ENCODE data around the gene MAGI2.

Gene MAGI2

GRCh38 chr7:78780560-78780959 is 672.9 kb downstream of the MAGI2 start:
- Histone ChIP-seq H3K79me2 (ENCODE audit: insufficient read depth, low read length) (no peaks in the 10 kb centered on the region), H3K27me3 (ENCODE audit: insufficient read depth, low read length, poor library complexity) (no peaks in the 10 kb centered on the region), H3K9me3 (ENCODE audit: insufficient read depth, low read length, severe bottlenecking) (no peaks in the 10 kb centered on the region), H4K20me1 (ENCODE audit: insufficient read depth, low read length) (no peaks in the 10 kb centered on the region), H3K4me2 (ENCODE audit: insufficient read depth, low read length) (no peak overlapping the region), H3K9ac (ENCODE audit: low read depth, low read length) (no peak overlapping the region), H3K4me1 (ENCODE audit: insufficient read depth, low read length) (no peaks in the 10 kb centered on the region), H3K4me3 (ENCODE audit: low read depth in 1 of 2, low read length in 2 of 2) (no peak overlapping the region), H3K36me3 (ENCODE audit: insufficient read depth, low read length) (no peaks in the 10 kb centered on the region), H3K27ac (ENCODE audit: low read length) (no peak overlapping the region), H2AFZ (ENCODE audit: low read depth, low read length) (no peak overlapping the region)
- no peak for TF ChIP-seq EZH2 (IDR thresholded peaks at IDR 0.05; ENCODE audit: borderline replicate concordance, low read depth, low read length, severe bottlenecking)
- DNase-seq = no peak
- no peak for ATAC-seq (ENCODE audit: insufficient read depth, low read depth)

- no peak overlapping the region for H3K4me2 ChIP-seq (ENCODE audit: insufficient read depth, low read length)
- no peak overlapping the region for H2AFZ ChIP-seq (ENCODE audit: low read depth, low read length)
- ATAC-seq (ENCODE audit: insufficient read depth, low read depth) (no peak), DNase-seq (no peak)
- H3K9ac ChIP-seq (ENCODE audit: low read depth, low read length) = no peak overlapping the region
- no peaks in the 10 kb centered on the region for H3K9me3 ChIP-seq (ENCODE audit: insufficient read depth, low read length, severe bottlenecking)
- H3K36me3 ChIP-seq (ENCODE audit: insufficient read depth, low read length) = no peaks in the 10 kb centered on the region
- no peak overlapping the region for H3K27ac ChIP-seq (ENCODE audit: low read length)
- TF ChIP-seq CTCF (IDR thresholded peaks at IDR 0.05; ENCODE audit: borderline replicate concordance, extremely low read depth, low read length, poor library complexity, severe bottlenecking) (no peak), EZH2 (IDR thresholded peaks at IDR 0.05; ENCODE audit: borderline replicate concordance, low read depth, low read length, severe bottlenecking) (no peak)
- H3K4me1 ChIP-seq (ENCODE audit: insufficient read depth, low read length) = no peaks in the 10 kb centered on the region
- no peaks in the 10 kb centered on the region for H4K20me1 ChIP-seq (ENCODE audit: insufficient read depth, low read length)
- H3K79me2 ChIP-seq (ENCODE audit: insufficient read depth, low read length) = no peaks in the 10 kb centered on the region
- no peaks in the 10 kb centered on the region for H3K27me3 ChIP-seq (ENCODE audit: insufficient read depth, low read length, poor library complexity)
- H3K4me3 ChIP-seq (ENCODE audit: low read depth in 1 of 2, low read length in 2 of 2) = no peak overlapping the region
Measured at GRCh38 chr7:78779788-78780187, 673.7 kb downstream of the MAGI2 start.

- no peak overlapping the region for H3K9ac ChIP-seq (ENCODE audit: low read depth, low read length)
- H3K27ac ChIP-seq (ENCODE audit: low read length) = no peak overlapping the region
- no peak for ATAC-seq (ENCODE audit: insufficient read depth, low read depth)
- H3K9me3 ChIP-seq (ENCODE audit: insufficient read depth, low read length, severe bottlenecking) = no peaks in the 10 kb centered on the region
- TF ChIP-seq EZH2 (IDR thresholded peaks at IDR 0.05; ENCODE audit: borderline replicate concordance, low read depth, low read length, severe bottlenecking) (no peak), CTCF (IDR thresholded peaks at IDR 0.05; ENCODE audit: borderline replicate concordance, extremely low read depth, low read length, poor library complexity, severe bottlenecking) (no peak)
- no peaks in the 10 kb centered on the region for H3K79me2 ChIP-seq (ENCODE audit: insufficient read depth, low read length)
- H3K4me3 ChIP-seq (ENCODE audit: low read depth in 1 of 2, low read length in 2 of 2) = no peak overlapping the region
- no peaks in the 10 kb centered on the region for H4K20me1 ChIP-seq (ENCODE audit: insufficient read depth, low read length)
- DNase-seq = no peak
- no peaks in the 10 kb centered on the region for H3K4me1 ChIP-seq (ENCODE audit: insufficient read depth, low read length)
- no peaks in the 10 kb centered on the region for H3K27me3 ChIP-seq (ENCODE audit: insufficient read depth, low read length, poor library complexity)
- no peak overlapping the region for H3K4me2 ChIP-seq (ENCODE audit: insufficient read depth, low read length)
- no peak overlapping the region for H2AFZ ChIP-seq (ENCODE audit: low read depth, low read length)
- H3K36me3 ChIP-seq (ENCODE audit: insufficient read depth, low read length) = no peaks in the 10 kb centered on the region
Measured at GRCh38 chr7:78777829-78778228, 675.6 kb downstream of the MAGI2 start.

- Histone ChIP-seq H4K20me1 (ENCODE audit: insufficient read depth, low read length) (no peaks in the 10 kb centered on the region), H3K27me3 (ENCODE audit: insufficient read depth, low read length, poor library complexity) (peaks cover 5% of the 10 kb centered on the region), H3K9me3 (ENCODE audit: insufficient read depth, low read length, severe bottlenecking) (no peaks in the 10 kb centered on the region), H3K36me3 (ENCODE audit: insufficient read depth, low read length) (no peaks in the 10 kb centered on the region), H3K27ac (ENCODE audit: low read length) (no peak overlapping the region), H3K4me2 (ENCODE audit: insufficient read depth, low read length) (no peak overlapping the region), H3K79me2 (ENCODE audit: insufficient read depth, low read length) (no peaks in the 10 kb centered on the region), H2AFZ (ENCODE audit: low read depth, low read length) (no peak overlapping the region), H3K4me1 (ENCODE audit: insufficient read depth, low read length) (no peaks in the 10 kb centered on the region), H3K9ac (ENCODE audit: low read depth, low read length) (no peak overlapping the region), H3K4me3 (ENCODE audit: low read depth in 1 of 2, low read length in 2 of 2) (no peak overlapping the region)
- ATAC-seq (ENCODE audit: insufficient read depth, low read depth) (no peak), DNase-seq (no peak)
- TF ChIP-seq EZH2 (IDR thresholded peaks at IDR 0.05; ENCODE audit: borderline replicate concordance, low read depth, low read length, severe bottlenecking) = no peak
Measured at GRCh38 chr7:78770422-78771410, 682.8 kb downstream of the MAGI2 start.

Measured in DND-41 (cell line).